Measurements from ENCODE around the gene GLRA3. TPM values are rescaled to one million over a fixed set of nuclear protein-coding genes. Genes with fewer than 3 reads are reported as not detected.

Gene GLRA3
- total and polyA plus RNA-seq, 2 experiments from 2014 or later: 0.03 to 0.19 TPM

DNA sequence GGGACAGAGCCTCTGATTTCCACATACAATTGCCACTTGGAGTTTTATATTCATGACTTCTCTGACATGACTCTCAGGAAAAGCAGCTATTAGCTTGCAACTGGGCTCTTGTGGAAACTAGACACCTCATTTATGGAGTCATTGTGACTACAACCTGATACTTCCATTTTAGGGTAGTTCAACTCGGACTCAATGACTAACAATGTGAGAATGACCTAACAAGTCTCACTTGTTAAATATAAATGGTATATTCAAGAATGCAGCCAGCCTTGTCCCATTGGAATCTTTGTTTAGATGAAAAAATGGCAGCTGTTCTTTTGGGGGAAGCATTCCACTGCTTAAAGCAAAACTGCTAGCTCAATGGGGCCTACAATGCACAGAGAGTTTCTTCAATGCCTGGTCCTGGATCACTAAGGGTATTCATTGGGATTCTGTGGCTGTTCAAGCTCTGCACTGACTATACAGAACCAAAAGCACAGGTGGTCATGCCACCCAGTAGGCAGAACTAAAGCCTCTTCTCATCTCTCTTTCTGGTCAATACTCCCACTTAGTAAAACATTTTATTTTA is 36.5 kb upstream of the GLRA3 start (continued):
- TF ChIP-seq, protein P1, sequence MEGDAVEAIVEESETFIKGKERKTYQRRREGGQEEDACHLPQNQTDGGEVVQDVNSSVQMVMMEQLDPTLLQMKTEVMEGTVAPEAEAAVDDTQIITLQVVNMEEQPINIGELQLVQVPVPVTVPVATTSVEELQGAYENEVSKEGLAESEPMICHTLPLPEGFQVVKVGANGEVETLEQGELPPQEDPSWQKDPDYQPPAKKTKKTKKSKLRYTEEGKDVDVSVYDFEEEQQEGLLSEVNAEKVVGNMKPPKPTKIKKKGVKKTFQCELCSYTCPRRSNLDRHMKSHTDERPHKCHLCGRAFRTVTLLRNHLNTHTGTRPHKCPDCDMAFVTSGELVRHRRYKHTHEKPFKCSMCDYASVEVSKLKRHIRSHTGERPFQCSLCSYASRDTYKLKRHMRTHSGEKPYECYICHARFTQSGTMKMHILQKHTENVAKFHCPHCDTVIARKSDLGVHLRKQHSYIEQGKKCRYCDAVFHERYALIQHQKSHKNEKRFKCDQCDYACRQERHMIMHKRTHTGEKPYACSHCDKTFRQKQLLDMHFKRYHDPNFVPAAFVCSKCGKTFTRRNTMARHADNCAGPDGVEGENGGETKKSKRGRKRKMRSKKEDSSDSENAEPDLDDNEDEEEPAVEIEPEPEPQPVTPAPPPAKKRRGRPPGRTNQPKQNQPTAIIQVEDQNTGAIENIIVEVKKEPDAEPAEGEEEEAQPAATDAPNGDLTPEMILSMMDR (conservative IDR thresholded peaks at IDR 0.05; ENCODE audit: low read depth in 2 of 2): no peak

DNA sequence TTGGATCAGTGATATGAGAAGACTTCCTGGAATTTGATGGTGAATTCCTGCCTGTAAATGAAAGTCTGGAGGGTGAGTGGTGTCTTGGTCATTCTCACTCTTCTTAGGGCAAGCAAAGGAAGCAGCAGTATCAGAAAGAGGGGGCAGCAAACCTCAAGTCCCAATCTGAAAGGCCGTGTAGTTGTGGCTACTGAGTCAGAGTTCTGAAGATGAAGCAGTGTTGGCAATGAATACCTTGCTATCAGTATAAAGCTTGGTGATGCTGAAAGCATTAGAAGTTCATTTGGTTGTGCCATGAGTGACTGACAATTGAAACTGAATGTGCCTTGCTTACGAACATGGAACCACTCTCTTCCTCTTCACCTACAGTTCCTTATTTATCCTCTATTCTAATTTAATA is 35.0 kb upstream of the GLRA3 start:
- no peak overlapping the region for H3K4me2 ChIP-seq
- H3K4me3 ChIP-seq: no peak overlapping the region
- H3K4me3 Mint-ChIP-seq: no peak overlapping the region
- H3K9me3 Mint-ChIP-seq: peaks cover 5% of the 10 kb centered on the region; the same call in 2 of the 3 replicates
- no peak overlapping the region for H3K27ac ChIP-seq (ENCODE audit: low read depth)
- TF ChIP-seq POLR2AphosphoS5 (IDR thresholded peaks at IDR 0.05; ENCODE audit: low read depth) (no peak), CREB1 (CRISPR knock-in tag; IDR thresholded peaks at IDR 0.05; ENCODE audit: low read depth) (no peak)
- H3K27me3 ChIP-seq (ENCODE audit: insufficient read depth): no peaks in the 10 kb centered on the region
- no peaks in the 10 kb centered on the region for H3K4me1 Mint-ChIP-seq
- H4K20me1 ChIP-seq (replicated peaks; ENCODE audit: insufficient read depth): no peaks in the 10 kb centered on the region
- no peaks in the 10 kb centered on the region for H3F3A ChIP-seq (replicated peaks; ENCODE audit: low read depth)
- no peak for ATAC-seq
- no peaks in the 10 kb centered on the region for H3K36me3 ChIP-seq (ENCODE audit: insufficient read depth)
- H3K27me3 Mint-ChIP-seq (ENCODE audit: insufficient read depth, low read depth, poor library complexity): peaks cover 2% of the 10 kb centered on the region
- no peaks in the 10 kb centered on the region for H3K79me2 ChIP-seq (replicated peaks; ENCODE audit: insufficient read depth)
- DNase-seq (ENCODE audit: low spot score): no peak
- no peak overlapping the region for H3K27ac Mint-ChIP-seq
- H3K9me2 ChIP-seq (ENCODE audit: insufficient read depth): 0 out of 2 replicates have a peak, but pooled peaks cover 18% of the 10 kb centered on the region
- no peaks in the 10 kb centered on the region; the same call in 2 of the 3 replicates for H3K36me3 Mint-ChIP-seq (ENCODE audit: low read depth)
- H3K4me1 ChIP-seq (ENCODE audit: insufficient read depth): no peaks in the 10 kb centered on the region
- H2AFZ ChIP-seq: no peak overlapping the region

DNA sequence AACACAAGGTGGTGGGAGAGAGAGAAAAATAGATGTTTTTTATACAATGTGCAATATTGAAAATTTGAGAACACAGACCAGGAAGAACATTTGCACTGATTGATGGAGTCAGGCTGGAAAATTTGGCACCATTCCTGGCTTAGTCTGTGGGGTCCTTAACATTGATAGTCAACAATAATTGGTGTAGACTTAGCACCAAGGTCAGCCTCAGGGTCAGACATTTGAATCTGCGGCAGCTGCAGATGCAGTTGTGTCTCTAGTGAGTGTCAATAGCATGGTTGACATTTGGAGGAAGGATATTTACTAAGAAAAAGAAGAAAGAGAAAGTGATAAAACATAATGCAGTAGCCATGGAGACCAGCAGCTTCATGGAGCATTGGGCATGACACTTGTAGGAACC is 31.5 kb upstream of the GLRA3 start:
- no peaks in the 10 kb centered on the region for H4K20me1 ChIP-seq (replicated peaks; ENCODE audit: insufficient read depth)
- no peaks in the 10 kb centered on the region for H3K79me2 ChIP-seq (replicated peaks; ENCODE audit: insufficient read depth)
- no peak overlapping the region for H3K4me3 Mint-ChIP-seq
- 0 out of 2 replicates have a peak, but pooled peaks cover 6% of the 10 kb centered on the region for H3K9me2 ChIP-seq (ENCODE audit: insufficient read depth)
- no peaks in the 10 kb centered on the region for H3K36me3 ChIP-seq (ENCODE audit: insufficient read depth)
- H3K27ac ChIP-seq (ENCODE audit: low read depth): no peak overlapping the region
- H2AFZ ChIP-seq: no peak overlapping the region
- H3K9me3 Mint-ChIP-seq: peaks cover 5% of the 10 kb centered on the region; the same call in 2 of the 3 replicates
- H3K4me3 ChIP-seq: no peak overlapping the region
- no peak overlapping the region for H3K27ac Mint-ChIP-seq
- TF ChIP-seq ZNF331 (CRISPR knock-in tag; IDR thresholded peaks at IDR 0.05; ENCODE audit: low read depth) (no peak), POLR2AphosphoS5 (IDR thresholded peaks at IDR 0.05; ENCODE audit: low read depth) (no peak), STAT1 (IDR thresholded peaks at IDR 0.05; ENCODE audit: unreplicated experiment) (no peak), EZH2phosphoT487 (IDR thresholded peaks at IDR 0.05; ENCODE audit: unreplicated experiment) (no peak), ZNF114 (CRISPR knock-in tag; IDR thresholded peaks at IDR 0.05) (no peak), NANOG (IDR thresholded peaks at IDR 0.05; ENCODE audit: borderline replicate concordance) (no peak), JUNB (IDR thresholded peaks at IDR 0.05; ENCODE audit: unreplicated experiment) (no peak), EZH2 (IDR thresholded peaks at IDR 0.05; ENCODE audit: low read depth, unreplicated experiment) (no peak), CREB1 (CRISPR knock-in tag; IDR thresholded peaks at IDR 0.05; ENCODE audit: low read depth) (no peak)
- TF ChIP-seq, protein P2, sequence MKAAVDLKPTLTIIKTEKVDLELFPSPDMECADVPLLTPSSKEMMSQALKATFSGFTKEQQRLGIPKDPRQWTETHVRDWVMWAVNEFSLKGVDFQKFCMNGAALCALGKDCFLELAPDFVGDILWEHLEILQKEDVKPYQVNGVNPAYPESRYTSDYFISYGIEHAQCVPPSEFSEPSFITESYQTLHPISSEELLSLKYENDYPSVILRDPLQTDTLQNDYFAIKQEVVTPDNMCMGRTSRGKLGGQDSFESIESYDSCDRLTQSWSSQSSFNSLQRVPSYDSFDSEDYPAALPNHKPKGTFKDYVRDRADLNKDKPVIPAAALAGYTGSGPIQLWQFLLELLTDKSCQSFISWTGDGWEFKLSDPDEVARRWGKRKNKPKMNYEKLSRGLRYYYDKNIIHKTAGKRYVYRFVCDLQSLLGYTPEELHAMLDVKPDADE (IDR thresholded peaks at IDR 0.05): no peak
- TF ChIP-seq, protein P1 (conservative IDR thresholded peaks at IDR 0.05; ENCODE audit: low read depth in 2 of 2): no peak
- TF ChIP-seq, protein P3, sequence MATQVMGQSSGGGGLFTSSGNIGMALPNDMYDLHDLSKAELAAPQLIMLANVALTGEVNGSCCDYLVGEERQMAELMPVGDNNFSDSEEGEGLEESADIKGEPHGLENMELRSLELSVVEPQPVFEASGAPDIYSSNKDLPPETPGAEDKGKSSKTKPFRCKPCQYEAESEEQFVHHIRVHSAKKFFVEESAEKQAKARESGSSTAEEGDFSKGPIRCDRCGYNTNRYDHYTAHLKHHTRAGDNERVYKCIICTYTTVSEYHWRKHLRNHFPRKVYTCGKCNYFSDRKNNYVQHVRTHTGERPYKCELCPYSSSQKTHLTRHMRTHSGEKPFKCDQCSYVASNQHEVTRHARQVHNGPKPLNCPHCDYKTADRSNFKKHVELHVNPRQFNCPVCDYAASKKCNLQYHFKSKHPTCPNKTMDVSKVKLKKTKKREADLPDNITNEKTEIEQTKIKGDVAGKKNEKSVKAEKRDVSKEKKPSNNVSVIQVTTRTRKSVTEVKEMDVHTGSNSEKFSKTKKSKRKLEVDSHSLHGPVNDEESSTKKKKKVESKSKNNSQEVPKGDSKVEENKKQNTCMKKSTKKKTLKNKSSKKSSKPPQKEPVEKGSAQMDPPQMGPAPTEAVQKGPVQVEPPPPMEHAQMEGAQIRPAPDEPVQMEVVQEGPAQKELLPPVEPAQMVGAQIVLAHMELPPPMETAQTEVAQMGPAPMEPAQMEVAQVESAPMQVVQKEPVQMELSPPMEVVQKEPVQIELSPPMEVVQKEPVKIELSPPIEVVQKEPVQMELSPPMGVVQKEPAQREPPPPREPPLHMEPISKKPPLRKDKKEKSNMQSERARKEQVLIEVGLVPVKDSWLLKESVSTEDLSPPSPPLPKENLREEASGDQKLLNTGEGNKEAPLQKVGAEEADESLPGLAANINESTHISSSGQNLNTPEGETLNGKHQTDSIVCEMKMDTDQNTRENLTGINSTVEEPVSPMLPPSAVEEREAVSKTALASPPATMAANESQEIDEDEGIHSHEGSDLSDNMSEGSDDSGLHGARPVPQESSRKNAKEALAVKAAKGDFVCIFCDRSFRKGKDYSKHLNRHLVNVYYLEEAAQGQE (IDR thresholded peaks at IDR 0.05; ENCODE audit: unreplicated experiment): no peak
- H3K27me3 Mint-ChIP-seq (ENCODE audit: insufficient read depth, low read depth, poor library complexity): peaks cover 2% of the 10 kb centered on the region
- H3K4me1 Mint-ChIP-seq: no peaks in the 10 kb centered on the region
- no peaks in the 10 kb centered on the region; the same call in 2 of the 3 replicates for H3K36me3 Mint-ChIP-seq (ENCODE audit: low read depth)
- H3K4me2 ChIP-seq: no peak overlapping the region
- ATAC-seq: no peak
- no peaks in the 10 kb centered on the region for H3F3A ChIP-seq (replicated peaks; ENCODE audit: low read depth)
- no peaks in the 10 kb centered on the region for H3K27me3 ChIP-seq (ENCODE audit: insufficient read depth)
- H3K4me1 ChIP-seq (ENCODE audit: insufficient read depth): no peaks in the 10 kb centered on the region
- DNase-seq (ENCODE audit: low spot score): no peak

Data from GM23338 (cell line).